Keratinocyte (primary cell): ENCODE measurements around the gene ACAP2. TPM values are rescaled to one million over a fixed set of nuclear protein-coding genes. Genes with fewer than 3 reads are reported as not detected.

Experiments
- DNase-seq: peaks from one replicate; pipeline ENCODE4 v3.0.0-alpha.2; 2011; ENCODE audit warnings: low read depth, missing footprints, low spot score
- FAIRE-seq: peaks from 2 replicates; lab custom pipeline; 2011; peaks lifted over from hg19 to GRCh38; lab: Jason Lieb, UNC
- H2AFZ ChIP-seq: 2 replicates; pipeline ENCODE4 v1.6.0; 2012; ENCODE audit warnings: low read length, control low read depth, inconsistent platforms; ENCODE audit not compliant: control insufficient read depth
- H3K27ac ChIP-seq: 2 replicates; pipeline ENCODE4 v1.5.1; 2011; ENCODE audit warnings: low read length; ENCODE audit not compliant: control insufficient read depth, insufficient read depth
- H3K27me3 ChIP-seq: 3 replicates; pipeline ENCODE4 v1.6.0; 2011; ENCODE audit warnings: low read length; ENCODE audit not compliant: control insufficient read depth, insufficient read depth; ENCODE audit errors: extremely low read depth
- H3K36me3 ChIP-seq, 2 experiments: 2 replicates in 1 of 2; 3 replicates in 1 of 2; pipeline ENCODE4 v1.5.1; 2011; ENCODE audit warnings: low read length in 2 of 2, mild to moderate bottlenecking in 1 of 2; ENCODE audit not compliant: control insufficient read depth in 2 of 2, insufficient read depth in 2 of 2; ENCODE audit errors: extremely low read depth in 1 of 2
- H3K4me1 ChIP-seq: 3 replicates; pipeline ENCODE4 v1.5.1; 2011; ENCODE audit warnings: low read length; ENCODE audit not compliant: control insufficient read depth, insufficient read depth; ENCODE audit errors: extremely low read depth
- H3K4me2 ChIP-seq: 3 replicates; pipeline ENCODE4 v1.6.0; 2011; ENCODE audit warnings: low read depth, low read length; ENCODE audit not compliant: control insufficient read depth, insufficient read depth; ENCODE audit errors: extremely low read depth
- H3K4me3 ChIP-seq, 3 experiments: fragments of 200-600 bp in 1 of 3; sonication (generic) in 1 of 3; 2 replicates in 2 of 3; 3 replicates in 1 of 3; pipeline ENCODE4 v1.5.1; 2011 to 2016; ENCODE audit warnings: low read length in 3 of 3, mild to moderate bottlenecking in 3 of 3, control low read depth in 2 of 3, inconsistent platforms in 1 of 3, low read depth in 1 of 3, mixed read lengths in 1 of 3, mixed run types in 1 of 3, moderate library complexity in 1 of 3; ENCODE audit not compliant: control insufficient read depth in 2 of 3, insufficient read depth in 2 of 3; ENCODE audit errors: extremely low read depth in 1 of 3
- H3K79me2 ChIP-seq: 2 replicates; pipeline ENCODE4 v1.6.0; 2012; ENCODE audit warnings: low read length; ENCODE audit not compliant: control insufficient read depth, insufficient read depth
- H3K9ac ChIP-seq: 3 replicates; pipeline ENCODE4 v1.6.0; 2011; ENCODE audit warnings: low read length; ENCODE audit not compliant: control insufficient read depth, insufficient read depth; ENCODE audit errors: extremely low read depth
- H3K9me1 ChIP-seq: 3 replicates; pipeline ENCODE4 v1.6.0; 2011; ENCODE audit warnings: low read length; ENCODE audit not compliant: control insufficient read depth, insufficient read depth; ENCODE audit errors: extremely low read depth
- H3K9me3 ChIP-seq: 2 replicates; pipeline ENCODE4 v1.5.1; 2012; ENCODE audit warnings: low read depth, low read length; ENCODE audit not compliant: control insufficient read depth
- H4K20me1 ChIP-seq: 3 replicates; pipeline ENCODE4 v1.6.0; 2011; ENCODE audit warnings: low read length; ENCODE audit not compliant: control insufficient read depth, insufficient read depth; ENCODE audit errors: extremely low read depth
- CTCF ChIP-seq, 3 experiments: IDR thresholded peaks in 1 of 3; conservative IDR thresholded peaks in 1 of 3; optimal IDR thresholded peaks in 1 of 3; 2 replicates in 2 of 3; 3 replicates in 1 of 3; pipeline versions ENCODE3 to v1.5.1; 2011; ENCODE audit warnings: low read length in 3 of 3, mild to moderate bottlenecking in 3 of 3, moderate library complexity in 2 of 3, control low read depth in 1 of 3, inconsistent platforms in 1 of 3; ENCODE audit not compliant: insufficient read depth in 2 of 3; ENCODE audit errors: extremely low read depth in 1 of 3
- EZH2 ChIP-seq: IDR thresholded peaks from one replicate; pipeline ENCODE4 v1.6.1; 2012; ENCODE audit warnings: inconsistent platforms, mild to moderate bottlenecking, low read length, moderate library complexity
- dilution Hi-C: fragments of 300-500 bp; cut with MboI; formaldehyde crosslinking; loops from one replicate; pipeline ENCODE4 v1.7.0; 2020; ENCODE audit warnings: low sequenced_read_pairs; ENCODE audit not compliant: extremely low pct_ligation_motif_present
- polyA plus RNA-seq, 5 experiments: library from polyadenylated mRNA; depleted of rRNA in 3 of 5; stranded (reverse) in 3 of 5; stranded (forward) in 1 of 5; unstranded in 1 of 5; fragments of >200 nt; gene quantifications; 1 replicate in 1 of 5; 2 replicates in 3 of 5; 3 replicates in 1 of 5; pipeline versions ENCODE4 v1.2.1 to v1.2.3, GENCODE V29; 2011 to 2012; ENCODE audit warnings: missing spikeins in 2 of 5, low read depth in 1 of 5, low replicate concordance in 1 of 5

ACAP2 gene
- polyA plus RNA-seq, 1 donor (not counting 4 experiments of a cell fraction or from before 2014, with no cell fraction given): 23.5 TPM

- peaks cover 7% of the 10 kb centered on the region for H4K20me1 ChIP-seq
- H3K9ac ChIP-seq: peak overlapping the region; percentile 76
- H3K79me2 ChIP-seq: peaks cover 5% of the 10 kb centered on the region
- no peaks in the 10 kb centered on the region for H3K27me3 ChIP-seq
- FAIRE-seq: no peak
- DNase-seq: no peak
- H3K4me1 ChIP-seq: peaks cover 19% of the 10 kb centered on the region
- no peak overlapping the region for H2AFZ ChIP-seq
- peaks cover 3% of the 10 kb centered on the region for H3K9me1 ChIP-seq
- no peak for TF ChIP-seq CTCF (optimal IDR thresholded peaks at IDR 0.05 in 1 of 3, IDR thresholded peaks at IDR 0.05 in 1 of 3, conservative IDR thresholded peaks at IDR 0.05 in 1 of 3; ENCODE audit: extremely low read depth in 1 of 3, insufficient read depth in 2 of 3, low read length in 3 of 3)
- TF ChIP-seq EZH2: no peak
- no peak overlapping the region for H3K27ac ChIP-seq
- peak overlapping the region; percentile 31 for H3K4me2 ChIP-seq
- H3K9me3 ChIP-seq: no peaks in the 10 kb centered on the region
- peak overlapping the region; percentile 32 to 56 (median 50) for H3K4me3 ChIP-seq
- dilution Hi-C loops: no loop called here
- H3K36me3 ChIP-seq: peaks cover 0 to 2% of the 10 kb centered on the region in 2 experiments
Observed at GRCh38 chr3:195260280-195260905, 182.4 kb downstream of the ACAP2 start.

GRCh38 chr3:195259475-195260279 lies 183.1 kb downstream of the ACAP2 start:
- Histone ChIP-seq H3K9me1 (peaks cover 3% of the 10 kb centered on the region), H4K20me1 (peaks cover 7% of the 10 kb centered on the region), H3K9ac (peak overlapping the region; percentile 76), H3K4me1 (peaks cover 17% of the 10 kb centered on the region), H3K4me3 (peak overlapping the region; percentile 46 to 58 (median 53)), H3K79me2 (peaks cover 4% of the 10 kb centered on the region), H3K36me3 (peaks cover 0 to 2% of the 10 kb centered on the region in 2 experiments), H3K9me3 (no peaks in the 10 kb centered on the region), H2AFZ (peak overlapping the region; percentile 65), H3K4me2 (peak overlapping the region; percentile 69), H3K27me3 (no peaks in the 10 kb centered on the region), H3K27ac (peak overlapping the region; percentile 32)
- dilution Hi-C loops: no loop called here
- peak in 2 of 3 experiments; percentile 35 to 84 for TF ChIP-seq CTCF (optimal IDR thresholded peaks at IDR 0.05 in 1 of 3, IDR thresholded peaks at IDR 0.05 in 1 of 3, conservative IDR thresholded peaks at IDR 0.05 in 1 of 3; ENCODE audit: extremely low read depth in 1 of 3, insufficient read depth in 2 of 3, low read length in 3 of 3)
- no peak for TF ChIP-seq EZH2
- DNase-seq (peak; percentile 28), FAIRE-seq (no peak)
